OCI-LY1 (cell line): ENCODE data around the gene FXYD6.
"Not testable (repeated sequence)": the region's sequence is repeated elsewhere in the genome, so short reads cannot be mapped to it uniquely, and the experiment has no call there.

Experiments
- H2AFZ ChIP-seq: fragments of 200-600 bp; sonication (generic), shearing (Covaris generic); 2 replicates; pipeline ENCODE4 v1.6.0; 2014; ENCODE audit warnings: antibody characterized with exemption, mild to moderate bottlenecking, low read length
- H3F3A ChIP-seq: fragments of 200-600 bp; sonication (generic), shearing (Covaris generic); 2 replicates; pipeline ENCODE4 v1.6.0; 2014; ENCODE audit warnings: mild to moderate bottlenecking, antibody characterized with exemption, low read length, moderate library complexity; ENCODE audit not compliant: insufficient read depth
- H3K27ac ChIP-seq: fragments of 200-600 bp; sonication (generic); 2 replicates; pipeline ENCODE4 v1.5.1; 2014; ENCODE audit warnings: low read length, mixed run types, mild to moderate bottlenecking, low read depth; ENCODE audit not compliant: poor library complexity, severe bottlenecking
- H3K27me3 ChIP-seq: fragments of 200-600 bp; sonication (generic); 2 replicates; pipeline ENCODE4 v1.6.0; 2014; ENCODE audit warnings: antibody characterized with exemption, mild to moderate bottlenecking, low read length, moderate library complexity; ENCODE audit not compliant: insufficient read depth
- H3K36me3 ChIP-seq: fragments of 200-600 bp; sonication (generic); 2 replicates; pipeline ENCODE4 v1.6.1; 2014; ENCODE audit warnings: mild to moderate bottlenecking, antibody characterized with exemption, low read length, moderate library complexity, mixed read lengths; ENCODE audit not compliant: insufficient read depth
- H3K4me1 ChIP-seq: fragments of 200-600 bp; sonication (generic); 2 replicates; pipeline ENCODE4 v1.5.1; 2014; ENCODE audit warnings: mild to moderate bottlenecking, low read length, moderate library complexity; ENCODE audit not compliant: insufficient read depth, severe bottlenecking
- H3K4me2 ChIP-seq: fragments of 200-600 bp; sonication (generic), shearing (Covaris generic); 2 replicates; pipeline ENCODE4 v1.6.1; 2014; ENCODE audit warnings: low read length
- H3K4me3 ChIP-seq: fragments of 200-600 bp; sonication (generic); 2 replicates; pipeline ENCODE4 v1.5.1; 2014; ENCODE audit warnings: low read length, low read depth, mild to moderate bottlenecking, mixed read lengths; ENCODE audit not compliant: poor library complexity, severe bottlenecking
- H3K79me2 ChIP-seq: fragments of 200-600 bp; shearing (Covaris generic); 2 replicates; pipeline ENCODE4 v1.6.1; 2016; ENCODE audit warnings: mixed run types, low read length, mixed read lengths; ENCODE audit not compliant: insufficient read depth
- H3K9ac ChIP-seq: fragments of 200-600 bp; sonication (generic), shearing (Covaris generic); 2 replicates; pipeline ENCODE4 v1.6.1; 2014; ENCODE audit warnings: mild to moderate bottlenecking, low read length, mixed read lengths
- H3K9me2 ChIP-seq: fragments of 200-600 bp; sonication (generic), shearing (Covaris generic); 2 replicates; pipeline ENCODE4 v1.6.1; 2014; ENCODE audit warnings: low read depth, mild to moderate bottlenecking, low read length, mixed read lengths
- H3K9me3 ChIP-seq: fragments of 200-600 bp; shearing (Covaris generic); 2 replicates; pipeline ENCODE4 v1.6.1; 2014; ENCODE audit warnings: low read length, mixed read lengths
- H4K20me1 ChIP-seq: fragments of 200-600 bp; sonication (generic), shearing (Covaris generic); 2 replicates; pipeline ENCODE4 v1.6.0; 2016; ENCODE audit warnings: mild to moderate bottlenecking, low read length; ENCODE audit not compliant: insufficient read depth
- CTCF ChIP-seq: fragments of 200-600 bp; sonication (generic), shearing (Covaris generic); IDR thresholded peaks from 2 replicates; pipeline ENCODE4 v1.5.1; 2017; ENCODE audit warnings: mild to moderate bottlenecking, antibody characterized with exemption, low read length, moderate library complexity, mixed read lengths
- EZH2 ChIP-seq: fragments of 200-600 bp; sonication (generic), shearing (Covaris generic); IDR thresholded peaks from 2 replicates; pipeline ENCODE4 v1.8.0; 2017; ENCODE audit warnings: borderline replicate concordance, mixed run types, mild to moderate bottlenecking, antibody characterized with exemption, low read length, moderate library complexity, mixed read lengths

FXYD6 gene

GRCh38 chr11:117866526-117866925 is 9.9 kb downstream of the FXYD6 start:
- no peaks in the 10 kb centered on the region for H3K4me1 ChIP-seq
- H3K9me2 ChIP-seq, result no peaks in the 10 kb centered on the region
- H2AFZ ChIP-seq, result no peak overlapping the region
- H3K27me3 ChIP-seq, result 0 out of 2 replicates have a peak, but pooled peaks cover under 1% of the 10 kb centered on the region
- H3K4me2 ChIP-seq, result no peak overlapping the region
- TF ChIP-seq CTCF, result no peak
- no peak for TF ChIP-seq EZH2
- no peaks in the 10 kb centered on the region for H3K36me3 ChIP-seq
- no peaks in the 10 kb centered on the region for H4K20me1 ChIP-seq
- no peak overlapping the region for H3K27ac ChIP-seq
- no peaks in the 10 kb centered on the region for H3K9me3 ChIP-seq
- no peaks in the 10 kb centered on the region for H3F3A ChIP-seq
- no peak overlapping the region for H3K4me3 ChIP-seq
- H3K79me2 ChIP-seq, result no peaks in the 10 kb centered on the region
- no peak overlapping the region for H3K9ac ChIP-seq

GRCh38 chr11:117865546-117865945 is 10.9 kb downstream of the FXYD6 start:
- H2AFZ ChIP-seq, H3K79me2 ChIP-seq: not testable (repeated sequence)

GRCh38 chr11:117863383-117863782 is 13.1 kb downstream of the FXYD6 start:
- H3K4me2 ChIP-seq, result no peak overlapping the region
- no peaks in the 10 kb centered on the region for H3K27me3 ChIP-seq
- H3F3A ChIP-seq, result no peaks in the 10 kb centered on the region
- H2AFZ ChIP-seq, result no peak overlapping the region
- no peaks in the 10 kb centered on the region for H4K20me1 ChIP-seq
- H3K36me3 ChIP-seq, result no peaks in the 10 kb centered on the region
- H3K9ac ChIP-seq, result no peak overlapping the region
- H3K79me2 ChIP-seq, result no peaks in the 10 kb centered on the region
- H3K9me3 ChIP-seq, result no peaks in the 10 kb centered on the region
- H3K4me1 ChIP-seq, result no peaks in the 10 kb centered on the region
- TF ChIP-seq EZH2, result no peak
- TF ChIP-seq CTCF, result no peak
- no peaks in the 10 kb centered on the region for H3K9me2 ChIP-seq
- no peak overlapping the region for H3K4me3 ChIP-seq
- H3K27ac ChIP-seq, result no peak overlapping the region

More at GRCh38 chr11:117865546-117865945, 10.9 kb downstream of the FXYD6 start:
- not testable (repeated sequence) for H3K9ac ChIP-seq, H3K27me3 ChIP-seq, H4K20me1 ChIP-seq, H3K4me3 ChIP-seq, H3F3A ChIP-seq, H3K9me3 ChIP-seq, H3K36me3 ChIP-seq, H3K4me2 ChIP-seq, H3K27ac ChIP-seq, H3K4me1 ChIP-seq, H3K9me2 ChIP-seq

- Histone ChIP-seq H3K27me3 (no peaks in the 10 kb centered on the region), H3K9ac (no peak overlapping the region), H2AFZ (no peak overlapping the region)
Observed at GRCh38 chr11:117862753-117863152, 13.7 kb downstream of the FXYD6 start.

More at GRCh38 chr11:117862753-117863152, 13.7 kb downstream of the FXYD6 start:
- Histone ChIP-seq H3K4me3 (no peak overlapping the region), H3K9me2 (no peaks in the 10 kb centered on the region), H3K4me2 (no peak overlapping the region), H3K27ac (no peak overlapping the region), H3K4me1 (no peaks in the 10 kb centered on the region), H3F3A (no peaks in the 10 kb centered on the region), H3K36me3 (no peaks in the 10 kb centered on the region), H4K20me1 (no peaks in the 10 kb centered on the region), H3K79me2 (no peaks in the 10 kb centered on the region), H3K9me3 (no peaks in the 10 kb centered on the region)
- TF ChIP-seq CTCF (no peak), EZH2 (no peak)
